PC-9 (cell line): ENCODE data around the gene ALOX12.

ENCODE experiments used
- CTCF ChIP-seq: fragments of 200-600 bp; sonication (generic); conservative IDR thresholded peaks from 2 replicates; pipeline ENCODE4 v1.6.1; 2017; ENCODE audit warnings: mixed run types, antibody characterized with exemption, mild to moderate bottlenecking, moderate library complexity
- EZH2 ChIP-seq: fragments of 200-600 bp; sonication (generic); IDR thresholded peaks from 2 replicates; pipeline ENCODE4 v1.8.0; 2017; ENCODE audit warnings: antibody characterized with exemption, low read depth

- TF ChIP-seq CTCF, result no peak
- no peak for TF ChIP-seq EZH2
Observed at GRCh38 chr17:7058831-7059447, 63.1 kb downstream of the ALOX12 start.
